ENCODE data around the gene TMEM187. TPM values are rescaled to one million over a fixed set of nuclear protein-coding genes. Genes with fewer than 3 reads are reported as not detected.

Gene TMEM187
- total and polyA plus RNA-seq, 7 donors: 2.2 to 7.8 (median 6.5) TPM

GRCh38 chrX:154000051-154000450, 27.5 kb downstream of the TMEM187 start:
- no peak for ATAC-seq
- TF ChIP-seq CTCF (IDR thresholded peaks at IDR 0.05): no peak
- intact Hi-C loops (cut with DNase I): no loop called here
- peak in 1 of 2 donors; percentile 28 for DNase-seq
- Histone ChIP-seq H3K36me3 (ENCODE audit: insufficient read depth in 1 of 2, low read depth in 1 of 2) (no peaks in the 10 kb centered on the region), H3K4me1 (no peaks in the 10 kb centered on the region), H3K27ac (no peak overlapping the region), H3K27me3 (ENCODE audit: insufficient read depth in 3 of 3, low read length in 2 of 3) (peaks cover 0 to 28% (median 0%) of the 10 kb centered on the region in 3 donors), H3K9me3 (no peaks in the 10 kb centered on the region), H3K4me3 (no peak overlapping the region)
- WGBS, 3 donors: 62 to 67% (median 67%) methylated on average over 5 of the region's 5 CpGs

GRCh38 chrX:154002215-154002719, 29.7 kb downstream of the TMEM187 start:
- Histone ChIP-seq H3K4me1 (no peaks in the 10 kb centered on the region), H3K27me3 (ENCODE audit: insufficient read depth in 3 of 3, low read length in 2 of 3) (peaks cover 0 to 25% (median 0%) of the 10 kb centered on the region in 3 donors), H3K4me3 (no peak overlapping the region), H3K9me3 (no peaks in the 10 kb centered on the region), H3K36me3 (ENCODE audit: insufficient read depth in 1 of 2, low read depth in 1 of 2) (peaks cover 0 to 3% of the 10 kb centered on the region in 2 donors), H3K27ac (peak overlapping the region; percentile 54)
- peak in 1 of 2 donors; percentile 50 for DNase-seq
- TF ChIP-seq CTCF (IDR thresholded peaks at IDR 0.05): no peak
- ATAC-seq: peak; percentile 61 to 72 (median 70)
- intact Hi-C loops (cut with DNase I): no loop called here
- 61 to 81% (median 65%) methylated on average over 17 of the region's 17 CpGs for WGBS, 3 donors

GRCh38 chrX:154004315-154004714, 31.8 kb downstream of the TMEM187 start:
- intact Hi-C loops (cut with DNase I): no loop called here
- peaks cover 0 to 14% (median 0%) of the 10 kb centered on the region in 3 donors for H3K27me3 ChIP-seq (ENCODE audit: insufficient read depth in 3 of 3, low read length in 2 of 3)
- DNase-seq: peak in 1 of 2 donors; percentile 11
- TF ChIP-seq CTCF (IDR thresholded peaks at IDR 0.05): no peak
- 65 to 71% (median 67%) methylated on average over 10 to 11 of the region's 11 CpGs for WGBS, 3 donors
- no peak overlapping the region for H3K27ac ChIP-seq
- no peaks in the 10 kb centered on the region for H3K9me3 ChIP-seq
- no peaks in the 10 kb centered on the region for H3K4me1 ChIP-seq
- no peak for ATAC-seq
- no peak overlapping the region for H3K4me3 ChIP-seq
- peaks cover 0 to 3% of the 10 kb centered on the region in 2 donors for H3K36me3 ChIP-seq (ENCODE audit: insufficient read depth in 1 of 2, low read depth in 1 of 2)

- intact Hi-C loops (cut with DNase I): no loop called here
- Histone ChIP-seq H3K4me3 (no peak overlapping the region), H3K4me1 (peaks cover 5% of the 10 kb centered on the region), H3K27me3 (ENCODE audit: insufficient read depth in 3 of 3, low read length in 2 of 3) (peaks cover 0 to 14% (median 0%) of the 10 kb centered on the region in 3 donors), H3K36me3 (ENCODE audit: insufficient read depth in 1 of 2, low read depth in 1 of 2) (peaks cover 0 to 3% of the 10 kb centered on the region in 2 donors), H3K27ac (no peak overlapping the region), H3K9me3 (no peaks in the 10 kb centered on the region)
- peak in 1 of 2 donors; percentile 44 for DNase-seq
- no peak for ATAC-seq
- TF ChIP-seq CTCF (IDR thresholded peaks at IDR 0.05): no peak
- WGBS, 3 donors: 92 to 96% (median 94%) methylated on average over 14 to 20 of the region's 20 CpGs
Observed at GRCh38 chrX:154006947-154007346, 34.4 kb downstream of the TMEM187 start.

- Histone ChIP-seq H3K36me3 (ENCODE audit: insufficient read depth in 1 of 2, low read depth in 1 of 2) (peaks cover 0 to 3% of the 10 kb centered on the region in 2 donors), H3K27me3 (ENCODE audit: insufficient read depth in 3 of 3, low read length in 2 of 3) (peaks cover 0 to 10% (median 0%) of the 10 kb centered on the region in 3 donors), H3K27ac (no peak overlapping the region), H3K4me1 (peaks cover 5% of the 10 kb centered on the region), H3K4me3 (no peak overlapping the region), H3K9me3 (no peaks in the 10 kb centered on the region)
- 68 to 69% (median 68%) methylated on average over 4 of the region's 4 CpGs for WGBS, 3 donors
- TF ChIP-seq CTCF (IDR thresholded peaks at IDR 0.05): no peak
- intact Hi-C loops (cut with DNase I): no loop called here
- no peak for DNase-seq
- no peak for ATAC-seq
Observed at GRCh38 chrX:154008521-154008920, 36.0 kb downstream of the TMEM187 start.
